Measurements from ENCODE around the gene PIAS2. TPM values are rescaled to one million over a fixed set of nuclear protein-coding genes. Genes with fewer than 3 reads are reported as not detected.
A peak's percentile ranks its signal among the peaks of the same experiment; 100 is the strongest.

The PIAS2 gene
- total and polyA plus RNA-seq, 2 of the 13 experiments (the other 11 are each of a cell fraction or from before 2014, with no cell fraction given): 12.2 to 12.7 TPM

DNA sequence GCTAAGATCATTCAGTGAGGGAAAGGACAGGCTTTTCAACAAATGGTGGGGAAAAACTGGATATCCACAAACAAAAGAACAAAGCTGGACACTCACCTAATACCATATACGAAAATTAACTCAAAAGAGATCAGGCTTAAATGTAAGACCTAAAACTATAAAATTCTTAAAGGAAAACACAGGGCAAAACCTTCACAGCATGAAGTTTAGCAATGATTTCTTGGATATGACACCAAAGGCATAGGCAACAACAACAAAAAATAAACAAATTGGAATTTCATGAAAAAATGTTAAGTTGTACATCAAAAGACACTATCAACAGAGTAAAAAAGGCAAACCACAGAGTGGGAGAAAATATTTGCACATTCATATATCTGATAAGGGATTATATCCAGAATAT is 28.3 kb downstream of the PIAS2 start:
- Histone ChIP-seq H3K27me3 (ENCODE audit: control insufficient read depth in 1 of 2, insufficient read depth in 2 of 2, low read length in 2 of 2) (no peaks in the 10 kb centered on the region), H4K20me1 (ENCODE audit: insufficient read depth, low read length) (0 out of 2 replicates have a peak, but pooled peaks cover 3% of the 10 kb centered on the region), H3K27ac (ENCODE audit: extremely low read length, insufficient read depth, low read length) (no peak overlapping the region), H3K9ac (ENCODE audit: insufficient read depth, low read depth, low read length) (no peak overlapping the region), H3K4me3 (replicated peaks in 1 of 3; ENCODE audit: insufficient read depth in 1 of 3, low read depth in 2 of 3, low read length in 3 of 3) (no peak overlapping the region), H3K9me3 (ENCODE audit: low read length) (peaks cover 26% of the 10 kb centered on the region), H3K4me2 (ENCODE audit: low read depth, low read length) (no peak overlapping the region), H3K36me3 (replicated peaks in 1 of 2; ENCODE audit: control insufficient read depth in 1 of 2, insufficient read depth in 2 of 2, low read length in 2 of 2) (peaks cover 8 to 27% of the 10 kb centered on the region in 2 experiments; a peak in 3 of 5 replicates), H3K4me1 (ENCODE audit: insufficient read depth, low read length) (peaks cover 9% of the 10 kb centered on the region), H2AFZ (ENCODE audit: low read length) (no peak overlapping the region), H3K79me2 (ENCODE audit: insufficient read depth, low read length) (peaks cover 21% of the 10 kb centered on the region)
- FAIRE-seq (no peak), DNase-seq (ENCODE audit: low spot score) (no peak), ATAC-seq (no peak)
- ChIA-PET CTCF (ENCODE audit: low intra/inter-chr PET ratio, low total read pairs) (no interaction called here), POLR2A (no interaction called here)
- BruUV-seq (replicated peaks): no TSS peak
- intact Hi-C loops (cut with micrococcal nuclease; ENCODE audit: unreplicated experiment): no loop called here
- 100% methylated on average over 1 of the region's 1 CpG for WGBS (ENCODE audit: low lambda C conversion rate)
- in situ Hi-C loops (cut with HindIII; ENCODE audit: extremely low pct_ligation_motif_present, low pct_unique_long_range_greater_than_20kb): no loop called here
- TF ChIP-seq KDM3A (CRISPR knock-in tag; IDR thresholded peaks at IDR 0.05; ENCODE audit: low read depth) (no peak), ZNF614 (CRISPR knock-in tag; IDR thresholded peaks at IDR 0.05; ENCODE audit: borderline replicate concordance) (peak; percentile 100)

DNA sequence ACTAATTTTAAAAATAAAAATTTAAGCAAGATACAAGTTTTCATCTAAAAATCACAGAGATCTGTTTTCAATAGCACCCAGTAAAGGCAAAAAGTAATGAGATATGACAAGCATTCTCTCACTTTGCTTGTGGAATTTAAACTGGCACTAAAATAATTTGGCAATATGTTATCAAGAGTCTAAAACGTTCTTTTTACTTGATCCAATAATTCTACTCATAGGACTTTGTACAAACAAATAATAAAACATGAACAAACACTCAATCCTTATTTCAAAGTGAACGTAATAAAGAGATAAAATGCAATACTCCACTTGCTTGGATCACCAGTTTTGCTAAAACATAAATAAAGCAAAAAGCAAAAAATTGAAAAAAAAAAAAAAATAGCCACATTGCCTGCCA is 30.4 kb downstream of the PIAS2 start:
- Histone ChIP-seq H3K4me3 (replicated peaks in 1 of 3; ENCODE audit: insufficient read depth in 1 of 3, low read depth in 2 of 3, low read length in 3 of 3) (no peak overlapping the region), H4K20me1 (ENCODE audit: insufficient read depth, low read length) (0 out of 2 replicates have a peak, but pooled peaks cover 4% of the 10 kb centered on the region), H3K9me3 (ENCODE audit: low read length) (peaks cover 26% of the 10 kb centered on the region), H3K27me3 (ENCODE audit: control insufficient read depth in 1 of 2, insufficient read depth in 2 of 2, low read length in 2 of 2) (no peaks in the 10 kb centered on the region), H3K4me2 (ENCODE audit: low read depth, low read length) (no peak overlapping the region), H3K79me2 (ENCODE audit: insufficient read depth, low read length) (peaks cover 10% of the 10 kb centered on the region), H3K4me1 (ENCODE audit: insufficient read depth, low read length) (no peaks in the 10 kb centered on the region), H2AFZ (ENCODE audit: low read length) (no peak overlapping the region), H3K27ac (ENCODE audit: extremely low read length, insufficient read depth, low read length) (no peak overlapping the region), H3K9ac (ENCODE audit: insufficient read depth, low read depth, low read length) (no peak overlapping the region), H3K36me3 (replicated peaks in 1 of 2; ENCODE audit: control insufficient read depth in 1 of 2, insufficient read depth in 2 of 2, low read length in 2 of 2) (peaks cover 8 to 27% of the 10 kb centered on the region in 2 experiments; a peak in 3 of 5 replicates)
- no TSS peak for BruUV-seq (replicated peaks)
- ATAC-seq: no peak
- ChIA-PET CTCF (ENCODE audit: low intra/inter-chr PET ratio, low total read pairs) (no interaction called here), POLR2A (no interaction called here)
- no peak for DNase-seq (ENCODE audit: low spot score)
- TF ChIP-seq ERF (CRISPR knock-in tag; IDR thresholded peaks at IDR 0.05): no peak
- intact Hi-C loops (cut with micrococcal nuclease; ENCODE audit: unreplicated experiment): no loop called here
- WGBS (ENCODE audit: low lambda C conversion rate): 97% methylated on average over 2 of the region's 2 CpGs
- in situ Hi-C loops (cut with HindIII; ENCODE audit: extremely low pct_ligation_motif_present, low pct_unique_long_range_greater_than_20kb): no loop called here
- no peak for FAIRE-seq
